C4-2B (cell line): Measurements from ENCODE around the gene ADARB2.

Experiments
- CTCF ChIP-seq: fragments of 450-650 bp; conservative IDR thresholded peaks from 2 replicates; pipeline ENCODE4 v1.5.1; 2017; ENCODE audit warnings: mild to moderate bottlenecking
- ZFX ChIP-seq: fragments of 450-650 bp; IDR thresholded peaks from 2 replicates; pipeline ENCODE4 v1.6.1; 2017

DNA sequence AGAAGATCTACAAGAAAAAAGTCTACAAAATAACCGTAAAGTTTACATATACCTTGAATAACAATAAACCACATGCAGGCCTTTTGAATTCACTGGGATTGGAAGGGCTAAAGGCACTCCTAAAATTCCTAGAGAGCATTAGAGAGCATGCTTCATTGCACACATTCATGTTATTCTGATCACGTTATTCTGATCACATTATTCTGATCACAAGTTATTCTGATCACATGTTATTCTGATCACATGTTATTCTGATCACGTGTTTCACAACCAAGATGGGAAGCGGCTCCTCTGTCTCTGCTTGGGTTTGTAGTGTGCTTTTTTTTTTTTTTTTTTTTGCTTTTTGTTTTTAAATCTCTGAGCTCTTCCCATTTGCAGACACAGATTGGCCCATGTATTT, 20.5 kb downstream of the ADARB2 start:
- TF ChIP-seq CTCF (no peak), ZFX (no peak)
